OCI-LY1 (cell line): ENCODE data around the gene SYNE1.

Experiments
- CTCF ChIP-seq: fragments of 200-600 bp; sonication (generic), shearing (Covaris generic); IDR thresholded peaks from 2 replicates; pipeline ENCODE4 v1.5.1; 2017; ENCODE audit warnings: mild to moderate bottlenecking, antibody characterized with exemption, low read length, moderate library complexity, mixed read lengths
- EZH2 ChIP-seq: fragments of 200-600 bp; sonication (generic), shearing (Covaris generic); IDR thresholded peaks from 2 replicates; pipeline ENCODE4 v1.8.0; 2017; ENCODE audit warnings: borderline replicate concordance, mixed run types, mild to moderate bottlenecking, antibody characterized with exemption, low read length, moderate library complexity, mixed read lengths

- TF ChIP-seq CTCF, result no peak
- TF ChIP-seq EZH2, result no peak
Observed at GRCh38 chr6:152313542-152314482, 323.4 kb downstream of the SYNE1 start.
